Neural cell (in vitro differentiated cells): ENCODE data around the gene DST. TPM values are rescaled to one million over a fixed set of nuclear protein-coding genes. Genes with fewer than 3 reads are reported as not detected.

ENCODE experiments used
- H2AFZ ChIP-seq: fragments of 200-600, 300-800 bp; sonication (generic), shearing (Covaris generic); 2 replicates; pipeline ENCODE4 v1.6.0; 2014; ENCODE audit warnings: low read depth, mild to moderate bottlenecking, antibody characterized with exemption, low read length, moderate library complexity
- H3F3A ChIP-seq: fragments of 200-600 bp; shearing (Covaris generic); 2 replicates; pipeline ENCODE4 v1.6.1; 2016; ENCODE audit warnings: mild to moderate bottlenecking, moderate library complexity, mixed read lengths, antibody characterized with exemption, low read length; ENCODE audit not compliant: insufficient read depth, poor library complexity, severe bottlenecking
- H3K27ac ChIP-seq: fragments of 200-600, 300-800 bp; sonication (generic), shearing (Covaris generic); 2 replicates; pipeline ENCODE4 v1.5.1; 2014; ENCODE audit warnings: mild to moderate bottlenecking, low read length, moderate library complexity
- H3K27me3 ChIP-seq: fragments of 300-800, 200-600 bp; sonication (generic), shearing (Covaris generic); 2 replicates; pipeline ENCODE4 v1.6.0; 2014; ENCODE audit warnings: mild to moderate bottlenecking, low read depth, low read length, moderate library complexity; ENCODE audit not compliant: insufficient read depth
- H3K36me3 ChIP-seq: fragments of 300-800, 200-600 bp; sonication (generic), shearing (Covaris generic); 2 replicates; pipeline ENCODE4 v1.5.1; 2014; ENCODE audit warnings: mild to moderate bottlenecking, antibody characterized with exemption, low read length, moderate library complexity; ENCODE audit not compliant: insufficient read depth
- H3K4me2 ChIP-seq: fragments of 300-800, 200-600 bp; sonication (generic), shearing (Covaris generic); 2 replicates; pipeline ENCODE4 v1.6.0; 2014; ENCODE audit warnings: mild to moderate bottlenecking, low read length
- H3K4me3 ChIP-seq: fragments of 300-800, 200-600 bp; sonication (generic), shearing (Covaris generic); 2 replicates; pipeline ENCODE4 v1.5.1; 2014; ENCODE audit warnings: mild to moderate bottlenecking, low read length, moderate library complexity
- H3K79me2 ChIP-seq: fragments of 200-600 bp; shearing (Covaris generic); replicated peaks from 2 replicates; pipeline ENCODE4 v1.6.0; 2014; ENCODE audit warnings: mild to moderate bottlenecking, low read length, moderate library complexity; ENCODE audit not compliant: insufficient read depth
- H3K9ac ChIP-seq: fragments of 300-800, 200-600 bp; sonication (generic), shearing (Covaris generic); 2 replicates; pipeline ENCODE4 v1.6.1; 2016; ENCODE audit warnings: mild to moderate bottlenecking, low read length, mixed read lengths
- H3K9me2 ChIP-seq: fragments of 200-600 bp; shearing (Covaris generic); 2 replicates; pipeline ENCODE4 v1.6.1; 2016; ENCODE audit warnings: mild to moderate bottlenecking, low read length, mixed read lengths; ENCODE audit not compliant: insufficient read depth
- H3K9me3 ChIP-seq: fragments of 200-600, 300-800 bp; sonication (generic), shearing (Covaris generic); 2 replicates; pipeline ENCODE4 v1.6.1; 2016; ENCODE audit warnings: mild to moderate bottlenecking, mixed run types, low read length, moderate library complexity, mixed read lengths
- H4K20me1 ChIP-seq: fragments of 200-600 bp; shearing (Covaris generic); 2 replicates; pipeline ENCODE4 v1.6.1; 2016; ENCODE audit warnings: mild to moderate bottlenecking, mixed run types; ENCODE audit not compliant: insufficient read depth
- EP300 ChIP-seq: fragments of 450-650 bp; conservative IDR thresholded peaks from 2 replicates; pipeline ENCODE4 v1.6.1; 2014; ENCODE audit warnings: antibody characterized with exemption, mild to moderate bottlenecking, moderate library complexity; ENCODE audit not compliant: poor library complexity, severe bottlenecking
- EZH2 ChIP-seq: fragments of 200-600, 300-800 bp; shearing (Covaris generic), sonication (generic); IDR thresholded peaks from 2 replicates; pipeline ENCODE4 v1.6.1; 2014; ENCODE audit warnings: antibody characterized with exemption, low read length, borderline replicate concordance, mild to moderate bottlenecking; ENCODE audit not compliant: insufficient read depth, poor library complexity, severe bottlenecking
- MXI1 ChIP-seq: fragments of 450-650 bp; conservative IDR thresholded peaks from 2 replicates; pipeline ENCODE4 v1.6.1; 2014; ENCODE audit warnings: antibody characterized with exemption, mild to moderate bottlenecking; ENCODE audit not compliant: poor library complexity, severe bottlenecking
- POLR2AphosphoS5 ChIP-seq: IDR thresholded peaks from 2 replicates; pipeline ENCODE4 v1.6.1; 2012
- RAD21 ChIP-seq: fragments of 450-650 bp; conservative IDR thresholded peaks from 2 replicates; pipeline ENCODE4 v1.6.1; 2014; ENCODE audit warnings: antibody characterized with exemption, mild to moderate bottlenecking, moderate library complexity
- SMC3 ChIP-seq: fragments of 450-650 bp; conservative IDR thresholded peaks from 2 replicates; pipeline ENCODE4 v1.6.1; 2014; ENCODE audit warnings: antibody characterized with exemption, mild to moderate bottlenecking, moderate library complexity; ENCODE audit not compliant: poor library complexity
- TAF1 ChIP-seq: IDR thresholded peaks from 2 replicates; pipeline ENCODE4 v1.6.1; 2012; ENCODE audit warnings: low read depth
- polyA plus RNA-seq: library from polyadenylated mRNA; depleted of rRNA; stranded (reverse); fragments of >200 nt; gene quantifications from 2 replicates; pipeline ENCODE4 v1.2.3, GENCODE V29; 2014
- TF ChIP-seq, protein P1 (sequence below): IDR thresholded peaks from 2 replicates; pipeline ENCODE4 v1.6.1; 2012; ENCODE audit warnings: borderline replicate concordance
- TF ChIP-seq, protein P2 (sequence below): fragments of 450-650 bp; IDR thresholded peaks from 2 replicates; pipeline ENCODE4 v1.5.1; 2014; ENCODE audit warnings: antibody characterized with exemption, mild to moderate bottlenecking, moderate library complexity; ENCODE audit not compliant: poor library complexity, severe bottlenecking

DST gene
- polyA plus RNA-seq, 1 donor from 2014 or later = 118 TPM

DNA sequence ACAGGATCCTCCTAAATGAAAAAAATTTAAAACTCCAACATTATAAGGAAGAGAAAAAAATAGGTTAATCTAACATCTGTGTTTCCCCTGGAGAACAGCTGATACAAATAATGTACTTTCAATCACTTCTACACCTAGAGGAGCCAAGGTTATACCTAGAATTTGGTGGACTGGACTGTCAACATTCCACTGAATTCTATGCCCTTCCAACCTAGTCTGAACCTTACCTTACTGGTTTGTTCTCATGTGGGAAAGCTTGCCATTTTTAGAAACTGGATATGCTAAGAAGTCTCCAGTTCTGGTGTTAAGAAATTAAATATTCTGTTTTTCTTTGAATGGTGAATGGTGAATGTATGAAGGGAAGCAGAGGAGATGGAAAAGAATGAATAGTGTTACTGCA is 162.4 kb downstream of the DST start:
- H3K27ac ChIP-seq = no peak overlapping the region
- H3K27me3 ChIP-seq = no peaks in the 10 kb centered on the region
- no peak overlapping the region for H2AFZ ChIP-seq
- no peaks in the 10 kb centered on the region for H3K9me2 ChIP-seq
- TF ChIP-seq, protein P1, sequence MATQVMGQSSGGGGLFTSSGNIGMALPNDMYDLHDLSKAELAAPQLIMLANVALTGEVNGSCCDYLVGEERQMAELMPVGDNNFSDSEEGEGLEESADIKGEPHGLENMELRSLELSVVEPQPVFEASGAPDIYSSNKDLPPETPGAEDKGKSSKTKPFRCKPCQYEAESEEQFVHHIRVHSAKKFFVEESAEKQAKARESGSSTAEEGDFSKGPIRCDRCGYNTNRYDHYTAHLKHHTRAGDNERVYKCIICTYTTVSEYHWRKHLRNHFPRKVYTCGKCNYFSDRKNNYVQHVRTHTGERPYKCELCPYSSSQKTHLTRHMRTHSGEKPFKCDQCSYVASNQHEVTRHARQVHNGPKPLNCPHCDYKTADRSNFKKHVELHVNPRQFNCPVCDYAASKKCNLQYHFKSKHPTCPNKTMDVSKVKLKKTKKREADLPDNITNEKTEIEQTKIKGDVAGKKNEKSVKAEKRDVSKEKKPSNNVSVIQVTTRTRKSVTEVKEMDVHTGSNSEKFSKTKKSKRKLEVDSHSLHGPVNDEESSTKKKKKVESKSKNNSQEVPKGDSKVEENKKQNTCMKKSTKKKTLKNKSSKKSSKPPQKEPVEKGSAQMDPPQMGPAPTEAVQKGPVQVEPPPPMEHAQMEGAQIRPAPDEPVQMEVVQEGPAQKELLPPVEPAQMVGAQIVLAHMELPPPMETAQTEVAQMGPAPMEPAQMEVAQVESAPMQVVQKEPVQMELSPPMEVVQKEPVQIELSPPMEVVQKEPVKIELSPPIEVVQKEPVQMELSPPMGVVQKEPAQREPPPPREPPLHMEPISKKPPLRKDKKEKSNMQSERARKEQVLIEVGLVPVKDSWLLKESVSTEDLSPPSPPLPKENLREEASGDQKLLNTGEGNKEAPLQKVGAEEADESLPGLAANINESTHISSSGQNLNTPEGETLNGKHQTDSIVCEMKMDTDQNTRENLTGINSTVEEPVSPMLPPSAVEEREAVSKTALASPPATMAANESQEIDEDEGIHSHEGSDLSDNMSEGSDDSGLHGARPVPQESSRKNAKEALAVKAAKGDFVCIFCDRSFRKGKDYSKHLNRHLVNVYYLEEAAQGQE = no peak
- TF ChIP-seq SMC3 (no peak), RAD21 (no peak), EP300 (no peak), POLR2AphosphoS5 (no peak), EZH2 (no peak), TAF1 (no peak), MXI1 (no peak)
- TF ChIP-seq, protein P2, sequence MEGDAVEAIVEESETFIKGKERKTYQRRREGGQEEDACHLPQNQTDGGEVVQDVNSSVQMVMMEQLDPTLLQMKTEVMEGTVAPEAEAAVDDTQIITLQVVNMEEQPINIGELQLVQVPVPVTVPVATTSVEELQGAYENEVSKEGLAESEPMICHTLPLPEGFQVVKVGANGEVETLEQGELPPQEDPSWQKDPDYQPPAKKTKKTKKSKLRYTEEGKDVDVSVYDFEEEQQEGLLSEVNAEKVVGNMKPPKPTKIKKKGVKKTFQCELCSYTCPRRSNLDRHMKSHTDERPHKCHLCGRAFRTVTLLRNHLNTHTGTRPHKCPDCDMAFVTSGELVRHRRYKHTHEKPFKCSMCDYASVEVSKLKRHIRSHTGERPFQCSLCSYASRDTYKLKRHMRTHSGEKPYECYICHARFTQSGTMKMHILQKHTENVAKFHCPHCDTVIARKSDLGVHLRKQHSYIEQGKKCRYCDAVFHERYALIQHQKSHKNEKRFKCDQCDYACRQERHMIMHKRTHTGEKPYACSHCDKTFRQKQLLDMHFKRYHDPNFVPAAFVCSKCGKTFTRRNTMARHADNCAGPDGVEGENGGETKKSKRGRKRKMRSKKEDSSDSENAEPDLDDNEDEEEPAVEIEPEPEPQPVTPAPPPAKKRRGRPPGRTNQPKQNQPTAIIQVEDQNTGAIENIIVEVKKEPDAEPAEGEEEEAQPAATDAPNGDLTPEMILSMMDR = no peak
- no peak overlapping the region for H3K4me3 ChIP-seq
- peaks cover 11% of the 10 kb centered on the region for H3K36me3 ChIP-seq
- H3K4me2 ChIP-seq = no peak overlapping the region
- H3K9me3 ChIP-seq = no peaks in the 10 kb centered on the region
- H3F3A ChIP-seq = no peaks in the 10 kb centered on the region
- H4K20me1 ChIP-seq = no peaks in the 10 kb centered on the region
- H3K79me2 ChIP-seq = no peaks in the 10 kb centered on the region
- H3K9ac ChIP-seq = no peak overlapping the region

DNA sequence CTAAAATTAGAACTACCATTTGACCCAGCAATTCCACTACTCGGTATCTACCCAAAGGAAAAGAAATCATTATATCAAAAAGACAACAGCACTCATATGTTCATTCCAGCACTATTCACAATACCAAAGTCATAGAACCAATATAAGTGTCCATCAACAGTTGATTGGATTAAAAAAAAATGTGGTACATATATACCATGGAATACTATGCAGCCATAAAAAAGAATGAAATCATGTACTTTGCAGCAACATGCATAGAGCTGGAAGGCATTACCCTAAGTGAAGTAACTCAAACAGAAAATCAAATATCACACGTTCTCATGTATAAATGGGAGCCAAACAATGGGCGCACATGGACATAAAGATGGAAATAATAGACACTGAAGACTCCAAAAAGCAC is 163.3 kb downstream of the DST start:
- Histone ChIP-seq H3F3A (no peaks in the 10 kb centered on the region), H3K9ac (no peak overlapping the region), H3K79me2 (no peaks in the 10 kb centered on the region), H3K9me3 (no peaks in the 10 kb centered on the region), H3K27me3 (no peaks in the 10 kb centered on the region), H3K9me2 (no peaks in the 10 kb centered on the region), H2AFZ (no peak overlapping the region), H3K4me3 (no peak overlapping the region), H4K20me1 (no peaks in the 10 kb centered on the region), H3K27ac (no peak overlapping the region), H3K4me2 (no peak overlapping the region), H3K36me3 (peaks cover 11% of the 10 kb centered on the region)
- TF ChIP-seq, protein P1 = no peak
- TF ChIP-seq POLR2AphosphoS5 = no peak
- TF ChIP-seq EP300 = no peak
- no peak for TF ChIP-seq RAD21
- no peak for TF ChIP-seq SMC3
- TF ChIP-seq TAF1 = no peak
- TF ChIP-seq, protein P2 = no peak
- no peak for TF ChIP-seq MXI1
